ENCODE measurements around the gene TIMM17A. TPM values are rescaled to one million over a fixed set of nuclear protein-coding genes. Genes with fewer than 3 reads are reported as not detected.

TIMM17A gene
- total and polyA plus RNA-seq, 2 of the 8 experiments (the other 6 are each of a cell fraction or from before 2014, with no cell fraction given) = 30.3 to 57.1 TPM

DNA sequence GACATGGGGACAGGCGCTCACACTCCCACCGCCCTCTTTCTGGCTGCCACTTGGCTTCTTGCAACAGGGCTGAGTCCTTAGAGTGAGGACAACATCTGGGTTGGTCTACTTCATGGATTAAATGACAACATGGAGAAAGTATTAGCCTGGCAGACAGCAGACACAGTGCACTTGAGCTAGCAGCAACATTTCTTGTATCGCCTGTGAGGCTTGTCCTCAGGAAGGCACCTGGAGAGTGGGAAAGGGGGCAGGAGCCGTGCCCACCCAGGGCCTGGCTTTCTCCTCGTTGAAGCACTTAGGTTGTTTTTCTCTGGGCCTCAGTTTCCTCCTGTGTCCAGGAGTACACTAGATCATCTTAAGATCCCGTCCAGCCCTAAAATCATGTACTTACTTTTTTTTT, 58.8 kb downstream of the TIMM17A start (continued):
- TF ChIP-seq, protein P1, sequence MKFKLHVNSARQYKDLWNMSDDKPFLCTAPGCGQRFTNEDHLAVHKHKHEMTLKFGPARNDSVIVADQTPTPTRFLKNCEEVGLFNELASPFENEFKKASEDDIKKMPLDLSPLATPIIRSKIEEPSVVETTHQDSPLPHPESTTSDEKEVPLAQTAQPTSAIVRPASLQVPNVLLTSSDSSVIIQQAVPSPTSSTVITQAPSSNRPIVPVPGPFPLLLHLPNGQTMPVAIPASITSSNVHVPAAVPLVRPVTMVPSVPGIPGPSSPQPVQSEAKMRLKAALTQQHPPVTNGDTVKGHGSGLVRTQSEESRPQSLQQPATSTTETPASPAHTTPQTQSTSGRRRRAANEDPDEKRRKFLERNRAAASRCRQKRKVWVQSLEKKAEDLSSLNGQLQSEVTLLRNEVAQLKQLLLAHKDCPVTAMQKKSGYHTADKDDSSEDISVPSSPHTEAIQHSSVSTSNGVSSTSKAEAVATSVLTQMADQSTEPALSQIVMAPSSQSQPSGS (IDR thresholded peaks at IDR 0.05; ENCODE audit: low read length) = no peak
